ENCODE measurements around the gene MSANTD7.
A peak's percentile ranks its signal among the peaks of the same experiment; 100 is the strongest.

MSANTD7 gene

DNA sequence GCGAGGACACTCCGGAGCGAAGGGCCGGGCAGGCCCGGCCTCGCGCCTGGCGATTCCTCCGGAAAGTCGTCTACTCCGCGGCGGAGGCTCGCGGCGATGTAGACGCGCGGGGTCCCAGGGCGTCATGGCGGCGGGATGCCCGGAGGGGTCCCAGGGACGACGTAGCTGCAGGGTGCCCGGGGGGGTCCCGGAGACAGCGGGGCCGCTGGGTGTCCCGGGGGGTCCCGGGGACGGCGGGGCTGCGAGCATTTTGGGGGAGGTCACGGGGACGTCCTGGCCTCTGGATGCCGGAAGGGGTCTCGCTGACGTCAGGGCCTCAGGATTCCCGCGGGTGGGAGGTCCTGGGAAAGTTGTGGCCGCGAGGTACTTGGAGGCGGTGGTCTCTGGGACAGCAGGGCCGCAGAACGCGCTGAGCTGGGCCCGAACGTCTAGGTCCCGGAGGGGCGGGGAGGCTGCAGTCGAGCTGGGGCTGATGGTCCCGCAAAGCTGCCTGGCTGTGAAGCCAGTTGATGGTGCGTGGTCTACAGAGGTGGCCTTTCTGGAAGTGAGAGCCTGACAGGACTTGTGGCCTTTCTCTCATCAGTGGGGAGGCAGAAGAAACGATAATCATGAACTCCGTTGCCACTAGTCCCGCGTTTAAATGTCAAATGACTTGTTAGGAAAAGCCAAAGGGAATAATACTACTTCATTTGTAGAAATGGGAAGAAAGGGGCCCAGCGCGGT lies 637 bp downstream of the MSANTD7 start:
- Histone ChIP-seq H3K27me3 (ENCODE audit: control insufficient read depth in 1 of 2, insufficient read depth in 2 of 2, low read length in 2 of 2) (no peaks in the 10 kb centered on the region), H3K4me3 (ENCODE audit: low read depth in 1 of 2, low read length in 2 of 2) (peak overlapping the region; percentile 89 to 96), H3K9ac (ENCODE audit: low read depth in 1 of 2, low read length in 2 of 2) (peak overlapping the region; percentile 89 to 97), H3K36me3 (ENCODE audit: control insufficient read depth in 1 of 2, insufficient read depth in 2 of 2, low read length in 2 of 2) (peaks cover 22 to 33% of the 10 kb centered on the region in 2 donors), H3K27ac (ENCODE audit: low read depth, low read length) (peak overlapping the region; percentile 79), H3K4me1 (ENCODE audit: control insufficient read depth in 1 of 2, insufficient read depth in 2 of 2, low read length in 2 of 2) (peaks cover 9 to 13% of the 10 kb centered on the region in 2 donors), H3K9me3 (ENCODE audit: control insufficient read depth in 1 of 2, low read length in 2 of 2) (no peaks in the 10 kb centered on the region)

DNA sequence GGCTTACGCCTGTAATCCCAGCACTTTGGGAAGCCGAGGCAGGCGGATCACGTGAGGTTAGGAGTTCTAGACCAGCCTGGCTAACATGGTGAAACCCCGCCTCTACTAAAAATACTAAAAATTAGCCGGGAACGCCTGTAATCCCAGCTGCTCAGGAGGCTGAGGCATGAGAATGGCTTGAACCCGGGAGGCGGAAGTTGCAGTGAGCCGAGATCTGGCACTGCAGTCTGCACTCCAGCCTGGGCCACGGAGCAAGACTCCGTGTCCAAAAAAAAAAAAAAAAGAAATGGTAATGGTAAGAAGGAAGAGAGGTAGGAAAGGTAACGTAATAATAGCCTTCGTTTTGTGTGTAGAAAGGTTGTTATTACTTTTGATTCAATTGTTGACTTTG lies 1.2 kb downstream of the MSANTD7 start:
- no peak overlapping the region for H3K27ac ChIP-seq (ENCODE audit: low read depth, low read length)
- H3K4me1 ChIP-seq (ENCODE audit: control insufficient read depth in 1 of 2, insufficient read depth in 2 of 2, low read length in 2 of 2): peaks cover 9 to 13% of the 10 kb centered on the region in 2 donors

DNA sequence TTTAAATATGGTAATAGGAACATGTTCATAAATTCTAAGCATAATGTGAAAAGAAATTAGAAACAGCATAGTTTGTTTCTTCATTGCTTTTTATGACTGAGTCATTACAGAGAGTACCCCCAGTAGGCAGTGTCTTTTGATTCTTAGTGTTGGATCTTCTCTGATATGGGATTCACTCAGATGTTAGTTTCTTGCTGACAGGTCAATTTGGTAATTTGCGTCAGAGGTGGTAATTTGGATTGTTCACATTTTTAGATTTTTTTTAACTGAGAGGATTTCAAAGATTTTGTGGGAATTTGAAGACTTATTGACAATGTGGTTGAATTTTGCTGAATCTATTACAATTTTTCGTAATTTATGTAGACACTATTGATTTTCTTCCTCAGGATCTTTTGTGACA lies 2.1 kb downstream of the MSANTD7 start:
- no peak overlapping the region for H3K9ac ChIP-seq (ENCODE audit: low read depth in 1 of 2, low read length in 2 of 2)
- H3K4me1 ChIP-seq (ENCODE audit: control insufficient read depth in 1 of 2, insufficient read depth in 2 of 2, low read length in 2 of 2): peaks cover 7 to 9% of the 10 kb centered on the region in 2 donors
- peaks cover 28 to 46% of the 10 kb centered on the region in 2 donors for H3K36me3 ChIP-seq (ENCODE audit: control insufficient read depth in 1 of 2, insufficient read depth in 2 of 2, low read length in 2 of 2)
- no peaks in the 10 kb centered on the region for H3K9me3 ChIP-seq (ENCODE audit: control insufficient read depth in 1 of 2, low read length in 2 of 2)
- H3K27ac ChIP-seq (ENCODE audit: low read depth, low read length): no peak overlapping the region
- no peaks in the 10 kb centered on the region for H3K27me3 ChIP-seq (ENCODE audit: control insufficient read depth in 1 of 2, insufficient read depth in 2 of 2, low read length in 2 of 2)
- H3K4me3 ChIP-seq (ENCODE audit: low read depth in 1 of 2, low read length in 2 of 2): no peak overlapping the region

More for the DNA sequence above, 1.2 kb downstream of the MSANTD7 start:
- Histone ChIP-seq H3K27me3 (ENCODE audit: control insufficient read depth in 1 of 2, insufficient read depth in 2 of 2, low read length in 2 of 2) (no peaks in the 10 kb centered on the region), H3K4me3 (ENCODE audit: low read depth in 1 of 2, low read length in 2 of 2) (peak overlapping the region; percentile 89 to 96), H3K36me3 (ENCODE audit: control insufficient read depth in 1 of 2, insufficient read depth in 2 of 2, low read length in 2 of 2) (peaks cover 28 to 39% of the 10 kb centered on the region in 2 donors), H3K9ac (ENCODE audit: low read depth in 1 of 2, low read length in 2 of 2) (peak overlapping the region; percentile 89 to 97), H3K9me3 (ENCODE audit: control insufficient read depth in 1 of 2, low read length in 2 of 2) (no peaks in the 10 kb centered on the region)

DNA sequence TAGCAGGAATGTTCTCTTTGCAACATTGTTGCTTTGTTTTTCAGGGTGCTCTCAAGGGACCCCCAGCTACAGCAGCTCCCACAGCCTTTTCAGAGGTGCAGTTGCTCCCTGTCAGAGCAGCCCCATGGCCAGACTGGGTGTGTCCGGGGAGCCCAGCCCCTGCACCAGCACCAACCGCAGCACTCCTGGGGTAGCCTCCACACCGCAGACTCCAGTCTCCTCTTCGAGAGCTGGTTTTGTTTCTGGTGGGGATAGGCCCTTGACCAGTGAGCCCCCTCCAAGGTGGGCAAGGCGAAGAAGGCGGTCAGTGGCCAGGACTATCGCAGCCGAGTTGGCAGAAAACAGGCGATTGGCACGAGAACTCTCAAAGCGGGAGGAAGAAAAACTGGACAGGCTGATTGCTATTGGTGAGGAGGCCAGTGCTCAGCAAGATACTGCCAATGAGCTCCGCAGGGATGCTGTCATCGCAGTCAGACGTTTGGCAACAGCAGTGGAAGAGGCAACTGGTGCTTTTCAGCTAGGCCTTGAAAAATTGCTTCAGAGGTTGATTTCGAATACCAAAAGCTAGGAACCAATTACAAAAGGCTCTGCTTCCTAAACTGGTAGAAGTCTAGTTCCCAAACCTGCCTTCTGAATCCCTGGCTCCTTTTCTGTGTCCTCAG lies 5.4 kb downstream of the MSANTD7 start:
- Histone ChIP-seq H3K27ac (ENCODE audit: low read depth, low read length) (no peak overlapping the region), H3K4me3 (ENCODE audit: low read depth in 1 of 2, low read length in 2 of 2) (no peak overlapping the region), H3K9me3 (ENCODE audit: control insufficient read depth in 1 of 2, low read length in 2 of 2) (no peaks in the 10 kb centered on the region), H3K27me3 (ENCODE audit: control insufficient read depth in 1 of 2, insufficient read depth in 2 of 2, low read length in 2 of 2) (no peaks in the 10 kb centered on the region), H3K9ac (ENCODE audit: low read depth in 1 of 2, low read length in 2 of 2) (no peak overlapping the region), H3K36me3 (ENCODE audit: control insufficient read depth in 1 of 2, insufficient read depth in 2 of 2, low read length in 2 of 2) (peaks cover 28 to 65% of the 10 kb centered on the region in 2 donors), H3K4me1 (ENCODE audit: control insufficient read depth in 1 of 2, insufficient read depth in 2 of 2, low read length in 2 of 2) (no peaks in the 10 kb centered on the region)

DNA sequence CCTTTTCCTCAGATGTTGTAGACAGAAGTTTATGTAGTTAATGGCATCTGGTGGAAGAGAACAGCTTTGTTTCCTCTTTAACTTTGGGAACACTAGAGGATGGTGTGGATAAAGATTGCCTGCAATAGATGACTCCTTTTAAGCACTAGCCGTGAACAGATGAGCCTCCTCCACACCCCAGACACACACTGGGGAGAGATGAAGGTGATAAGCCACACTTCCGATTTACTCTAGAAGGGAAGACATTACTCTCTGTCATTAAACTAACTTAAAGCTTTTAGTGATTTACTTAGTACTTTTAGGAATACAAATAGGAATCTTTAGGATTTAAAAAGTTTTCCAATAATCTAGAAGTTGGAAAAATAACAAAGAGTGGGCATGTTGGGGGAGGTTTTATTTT lies 6.8 kb downstream of the MSANTD7 start:
- Histone ChIP-seq H3K4me3 (ENCODE audit: low read depth in 1 of 2, low read length in 2 of 2) (no peak overlapping the region), H3K4me1 (ENCODE audit: control insufficient read depth in 1 of 2, insufficient read depth in 2 of 2, low read length in 2 of 2) (no peaks in the 10 kb centered on the region), H3K9ac (ENCODE audit: low read depth in 1 of 2, low read length in 2 of 2) (no peak overlapping the region), H3K27ac (ENCODE audit: low read depth, low read length) (no peak overlapping the region), H3K36me3 (ENCODE audit: control insufficient read depth in 1 of 2, insufficient read depth in 2 of 2, low read length in 2 of 2) (peaks cover 28 to 72% of the 10 kb centered on the region in 2 donors), H3K9me3 (ENCODE audit: control insufficient read depth in 1 of 2, low read length in 2 of 2) (no peaks in the 10 kb centered on the region), H3K27me3 (ENCODE audit: control insufficient read depth in 1 of 2, insufficient read depth in 2 of 2, low read length in 2 of 2) (no peaks in the 10 kb centered on the region)

DNA sequence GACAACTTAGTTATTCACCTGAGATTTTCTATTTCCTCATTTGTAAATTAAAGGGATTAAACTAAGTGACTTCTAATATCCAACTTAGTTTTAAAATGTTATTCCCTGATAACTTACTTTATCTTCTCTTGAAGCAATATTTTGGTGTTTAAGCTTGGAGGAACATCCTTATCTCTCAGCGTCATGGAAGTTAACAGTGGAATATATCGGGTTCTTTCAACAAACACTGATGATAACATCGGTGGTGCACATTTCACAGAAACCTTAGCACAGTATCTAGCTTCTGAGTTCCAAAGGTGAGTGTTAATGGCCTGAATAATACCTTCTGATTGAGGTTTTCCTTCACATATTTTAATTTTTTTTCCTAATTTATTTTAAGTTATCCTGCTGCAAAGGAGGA lies 14.1 kb downstream of the MSANTD7 start:
- H3K4me3 ChIP-seq (ENCODE audit: low read depth in 1 of 2, low read length in 2 of 2): no peak overlapping the region
- no peaks in the 10 kb centered on the region for H3K27me3 ChIP-seq (ENCODE audit: control insufficient read depth in 1 of 2, insufficient read depth in 2 of 2, low read length in 2 of 2)
- H3K27ac ChIP-seq (ENCODE audit: low read depth, low read length): no peak overlapping the region
- no peaks in the 10 kb centered on the region for H3K9me3 ChIP-seq (ENCODE audit: control insufficient read depth in 1 of 2, low read length in 2 of 2)
- peaks cover 4 to 40% of the 10 kb centered on the region in 2 donors for H3K36me3 ChIP-seq (ENCODE audit: control insufficient read depth in 1 of 2, insufficient read depth in 2 of 2, low read length in 2 of 2)
- H3K4me1 ChIP-seq (ENCODE audit: control insufficient read depth in 1 of 2, insufficient read depth in 2 of 2, low read length in 2 of 2): no peaks in the 10 kb centered on the region
- no peak overlapping the region for H3K9ac ChIP-seq (ENCODE audit: low read depth in 1 of 2, low read length in 2 of 2)

DNA sequence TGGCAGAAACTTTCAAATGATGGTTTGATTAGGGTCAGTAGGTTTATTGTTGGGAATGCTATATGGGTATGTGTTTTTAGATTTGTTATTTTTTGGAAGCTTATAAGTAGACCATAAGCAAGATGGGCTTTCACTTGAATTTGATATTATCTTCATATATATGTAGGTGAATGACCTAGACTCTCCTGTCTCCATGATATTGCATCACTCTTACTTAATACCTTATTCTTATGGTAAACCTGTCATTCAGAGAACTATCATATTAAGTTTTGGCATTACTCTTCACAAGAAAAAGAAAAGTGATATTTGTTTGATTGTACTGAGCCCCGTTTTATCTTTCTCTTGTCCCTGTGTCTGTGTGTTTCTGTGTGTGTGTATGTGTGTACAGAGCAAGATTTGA lies 17.3 kb downstream of the MSANTD7 start:
- Histone ChIP-seq H3K9me3 (ENCODE audit: control insufficient read depth in 1 of 2, low read length in 2 of 2) (no peaks in the 10 kb centered on the region), H3K9ac (ENCODE audit: low read depth in 1 of 2, low read length in 2 of 2) (no peak overlapping the region), H3K27ac (ENCODE audit: low read depth, low read length) (no peak overlapping the region), H3K4me1 (ENCODE audit: control insufficient read depth in 1 of 2, insufficient read depth in 2 of 2, low read length in 2 of 2) (peaks cover 2 to 17% of the 10 kb centered on the region in 2 donors), H3K27me3 (ENCODE audit: control insufficient read depth in 1 of 2, insufficient read depth in 2 of 2, low read length in 2 of 2) (no peaks in the 10 kb centered on the region), H3K4me3 (ENCODE audit: low read depth in 1 of 2, low read length in 2 of 2) (no peak overlapping the region), H3K36me3 (ENCODE audit: control insufficient read depth in 1 of 2, insufficient read depth in 2 of 2, low read length in 2 of 2) (peaks cover 4 to 22% of the 10 kb centered on the region in 2 donors)

DNA sequence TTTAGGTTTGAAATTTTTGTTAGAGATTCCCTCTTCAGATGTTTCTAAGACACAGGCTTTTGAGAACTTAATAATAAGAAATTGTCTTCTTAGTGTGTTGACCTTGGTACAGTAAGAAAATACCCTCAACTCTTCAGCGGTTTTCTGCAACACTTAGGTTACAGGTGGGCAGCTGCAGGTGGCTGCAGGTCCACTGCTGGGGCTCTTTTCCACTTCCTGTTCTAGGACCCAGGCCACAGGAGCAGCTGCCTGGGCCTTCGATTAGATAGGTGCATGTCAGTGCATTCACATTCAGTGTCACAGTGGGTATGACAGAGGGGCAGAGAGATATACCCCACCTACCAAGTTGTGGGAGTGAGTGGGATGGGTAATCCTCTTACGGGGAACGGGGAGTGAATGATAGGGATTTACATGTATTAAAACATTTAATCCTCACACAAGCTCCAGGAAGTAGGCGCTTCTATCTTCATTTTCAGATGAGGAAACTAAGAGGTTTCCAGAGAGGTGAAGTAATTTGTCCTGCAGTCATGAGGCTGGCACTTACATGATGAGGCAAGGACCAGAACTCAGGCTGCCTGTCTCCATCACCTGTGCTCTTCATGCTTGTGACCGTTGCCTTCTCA lies 20.3 kb downstream of the MSANTD7 start:
- Histone ChIP-seq H3K4me1 (ENCODE audit: control insufficient read depth in 1 of 2, insufficient read depth in 2 of 2, low read length in 2 of 2) (peaks cover 5 to 28% of the 10 kb centered on the region in 2 donors), H3K27ac (ENCODE audit: low read depth, low read length) (no peak overlapping the region), H3K4me3 (ENCODE audit: low read depth in 1 of 2, low read length in 2 of 2) (no peak overlapping the region), H3K9ac (ENCODE audit: low read depth in 1 of 2, low read length in 2 of 2) (no peak overlapping the region), H3K27me3 (ENCODE audit: control insufficient read depth in 1 of 2, insufficient read depth in 2 of 2, low read length in 2 of 2) (no peaks in the 10 kb centered on the region), H3K9me3 (ENCODE audit: control insufficient read depth in 1 of 2, low read length in 2 of 2) (no peaks in the 10 kb centered on the region), H3K36me3 (ENCODE audit: control insufficient read depth in 1 of 2, insufficient read depth in 2 of 2, low read length in 2 of 2) (peaks cover 0 to 6% of the 10 kb centered on the region in 2 donors)

DNA sequence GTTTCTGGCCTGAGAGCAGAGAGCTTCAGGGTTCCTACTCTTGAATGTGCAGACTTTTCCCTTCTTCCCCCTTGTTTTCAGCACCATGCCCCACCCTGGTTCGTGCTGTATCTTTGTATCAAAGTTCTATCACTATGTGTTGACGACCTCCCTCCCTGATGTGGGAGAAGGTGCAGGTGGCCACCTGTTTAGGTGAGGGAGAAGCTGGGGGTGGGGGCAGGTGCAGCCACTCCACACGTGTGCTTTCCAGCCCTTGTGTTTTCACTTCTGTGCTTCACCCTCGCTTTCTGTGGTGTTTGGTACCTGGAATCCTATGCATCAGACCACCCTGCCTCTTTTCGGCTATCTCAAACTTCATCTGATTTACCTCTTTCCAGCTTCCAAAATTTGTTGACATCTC lies 20.9 kb downstream of the MSANTD7 start:
- H3K4me3 ChIP-seq (ENCODE audit: low read depth in 1 of 2, low read length in 2 of 2): no peak overlapping the region
- peaks cover 0 to 6% of the 10 kb centered on the region in 2 donors for H3K36me3 ChIP-seq (ENCODE audit: control insufficient read depth in 1 of 2, insufficient read depth in 2 of 2, low read length in 2 of 2)
- peaks cover 5 to 28% of the 10 kb centered on the region in 2 donors for H3K4me1 ChIP-seq (ENCODE audit: control insufficient read depth in 1 of 2, insufficient read depth in 2 of 2, low read length in 2 of 2)
- no peak overlapping the region for H3K27ac ChIP-seq (ENCODE audit: low read depth, low read length)
- H3K9me3 ChIP-seq (ENCODE audit: control insufficient read depth in 1 of 2, low read length in 2 of 2): no peaks in the 10 kb centered on the region
- no peak overlapping the region for H3K9ac ChIP-seq (ENCODE audit: low read depth in 1 of 2, low read length in 2 of 2)
- no peaks in the 10 kb centered on the region for H3K27me3 ChIP-seq (ENCODE audit: control insufficient read depth in 1 of 2, insufficient read depth in 2 of 2, low read length in 2 of 2)

DNA sequence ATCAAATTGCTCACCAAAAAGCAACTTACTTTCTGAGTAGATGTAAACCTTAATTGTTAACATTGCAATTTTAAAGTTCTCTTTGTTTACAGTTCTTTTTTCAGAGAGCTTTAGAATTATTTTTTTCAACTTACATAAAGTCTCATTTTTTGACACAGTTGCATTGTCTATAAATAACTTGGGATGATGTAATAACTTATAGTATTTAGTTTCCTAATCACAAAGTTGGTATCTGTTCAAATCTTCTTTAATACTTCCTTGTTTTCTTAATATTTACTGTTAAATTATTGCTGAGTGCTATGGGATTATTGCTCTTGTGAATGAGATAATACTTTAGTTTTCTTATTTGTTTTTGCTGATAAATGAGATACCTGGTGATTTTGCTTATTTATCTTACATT lies 21.7 kb downstream of the MSANTD7 start:
- H3K27ac ChIP-seq (ENCODE audit: low read depth, low read length): no peak overlapping the region
- peaks cover 5 to 28% of the 10 kb centered on the region in 2 donors for H3K4me1 ChIP-seq (ENCODE audit: control insufficient read depth in 1 of 2, insufficient read depth in 2 of 2, low read length in 2 of 2)
- peaks cover 0 to under 1% of the 10 kb centered on the region in 2 donors for H3K36me3 ChIP-seq (ENCODE audit: control insufficient read depth in 1 of 2, insufficient read depth in 2 of 2, low read length in 2 of 2)
- H3K4me3 ChIP-seq (ENCODE audit: low read depth in 1 of 2, low read length in 2 of 2): no peak overlapping the region
- no peak overlapping the region for H3K9ac ChIP-seq (ENCODE audit: low read depth in 1 of 2, low read length in 2 of 2)
- H3K9me3 ChIP-seq (ENCODE audit: control insufficient read depth in 1 of 2, low read length in 2 of 2): no peaks in the 10 kb centered on the region
- H3K27me3 ChIP-seq (ENCODE audit: control insufficient read depth in 1 of 2, insufficient read depth in 2 of 2, low read length in 2 of 2): no peaks in the 10 kb centered on the region
